ENCODE measurements around the gene BMF. TPM values are rescaled to one million over a fixed set of nuclear protein-coding genes. Genes with fewer than 3 reads are reported as not detected.

Gene BMF
- total and polyA plus RNA-seq, 2 donors (not counting 1 experiment from before 2014, with no cell fraction given), result 2.2 to 8.6 TPM

DNA sequence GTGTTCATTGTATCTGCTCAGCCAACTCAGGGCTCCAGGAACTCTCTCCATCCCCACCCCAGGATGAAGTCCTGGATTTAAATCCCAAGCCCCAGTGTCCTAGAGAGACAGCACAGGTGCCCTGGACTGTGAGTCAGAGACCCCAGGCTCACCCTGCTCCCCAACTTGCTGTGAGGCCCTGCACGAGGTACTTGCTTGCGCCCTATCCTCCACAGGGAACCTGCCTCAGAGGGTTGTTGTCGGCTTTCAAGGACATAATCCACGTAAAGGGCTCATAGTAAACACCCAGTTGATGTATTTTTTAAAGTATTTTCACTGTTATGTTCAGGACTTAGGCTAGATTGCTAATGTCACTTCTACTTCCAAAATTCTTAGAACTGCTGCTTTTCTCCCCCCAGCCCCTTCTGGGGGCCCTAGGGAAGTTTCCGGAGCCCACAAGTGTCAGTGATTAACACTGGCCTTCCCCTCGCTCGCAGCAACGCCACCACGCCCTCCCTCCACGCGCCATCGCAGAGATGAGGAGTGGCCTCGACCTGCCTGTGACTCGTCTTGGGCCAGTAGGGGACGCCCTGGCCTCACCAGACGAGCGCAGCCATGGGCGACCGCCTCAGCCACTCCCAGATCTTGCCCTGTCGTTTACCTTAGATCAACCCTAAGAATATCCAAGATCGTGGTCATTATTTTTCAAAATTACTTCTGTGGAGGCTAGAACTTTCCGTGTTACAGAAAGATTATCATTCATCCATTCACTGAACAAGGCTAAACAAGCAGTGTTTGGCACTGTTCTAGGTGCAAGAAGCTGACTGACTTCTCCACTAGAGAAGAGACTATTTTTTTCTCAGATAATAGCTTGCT is 63.7 kb downstream of the BMF start:
- no peak for TF ChIP-seq EZH2 (IDR thresholded peaks at IDR 0.05; ENCODE audit: low read length, missing control alignments)
- TF ChIP-seq, protein P1, sequence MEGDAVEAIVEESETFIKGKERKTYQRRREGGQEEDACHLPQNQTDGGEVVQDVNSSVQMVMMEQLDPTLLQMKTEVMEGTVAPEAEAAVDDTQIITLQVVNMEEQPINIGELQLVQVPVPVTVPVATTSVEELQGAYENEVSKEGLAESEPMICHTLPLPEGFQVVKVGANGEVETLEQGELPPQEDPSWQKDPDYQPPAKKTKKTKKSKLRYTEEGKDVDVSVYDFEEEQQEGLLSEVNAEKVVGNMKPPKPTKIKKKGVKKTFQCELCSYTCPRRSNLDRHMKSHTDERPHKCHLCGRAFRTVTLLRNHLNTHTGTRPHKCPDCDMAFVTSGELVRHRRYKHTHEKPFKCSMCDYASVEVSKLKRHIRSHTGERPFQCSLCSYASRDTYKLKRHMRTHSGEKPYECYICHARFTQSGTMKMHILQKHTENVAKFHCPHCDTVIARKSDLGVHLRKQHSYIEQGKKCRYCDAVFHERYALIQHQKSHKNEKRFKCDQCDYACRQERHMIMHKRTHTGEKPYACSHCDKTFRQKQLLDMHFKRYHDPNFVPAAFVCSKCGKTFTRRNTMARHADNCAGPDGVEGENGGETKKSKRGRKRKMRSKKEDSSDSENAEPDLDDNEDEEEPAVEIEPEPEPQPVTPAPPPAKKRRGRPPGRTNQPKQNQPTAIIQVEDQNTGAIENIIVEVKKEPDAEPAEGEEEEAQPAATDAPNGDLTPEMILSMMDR (conservative IDR thresholded peaks at IDR 0.05 in 1 of 2, IDR thresholded peaks at IDR 0.05 in 1 of 2; ENCODE audit: low read depth in 1 of 2, low read length in 2 of 2), result peak; percentile 70 to 85
- H3K27ac ChIP-seq (ENCODE audit: insufficient read depth, low read length), result no peak overlapping the region
- H3K9ac ChIP-seq (ENCODE audit: insufficient read depth, low read length), result peak overlapping the region; percentile 9
- H3K4me2 ChIP-seq (ENCODE audit: extremely low read depth, insufficient read depth, low read length), result peak overlapping the region; percentile 78
- no peaks in the 10 kb centered on the region for H3K79me2 ChIP-seq (ENCODE audit: control insufficient read depth, insufficient read depth, low read length)
- peak overlapping the region; percentile 39 for H2AFZ ChIP-seq (ENCODE audit: low read length)
- no peaks in the 10 kb centered on the region for H3K36me3 ChIP-seq (ENCODE audit: control insufficient read depth, insufficient read depth, low read length)
- no peaks in the 10 kb centered on the region for H4K20me1 ChIP-seq (ENCODE audit: control insufficient read depth, extremely low read depth, insufficient read depth, low read length)
- peaks cover 29% of the 10 kb centered on the region for H3K4me1 ChIP-seq (ENCODE audit: control insufficient read depth, extremely low read depth, insufficient read depth, low read length)
- H3K4me3 ChIP-seq (replicated peaks in 1 of 4; ENCODE audit: control extremely low read depth in 1 of 4, insufficient read depth in 1 of 4, low read depth in 3 of 4, low read length in 4 of 4), result peak overlapping the region in 3 of 4 experiments; percentile 13 to 41 (median 17)
- H3K9me3 ChIP-seq (ENCODE audit: control insufficient read depth, insufficient read depth, low read depth, low read length), result no peaks in the 10 kb centered on the region
- DNase-seq (ENCODE audit: low read depth in 2 of 2), result peak; percentile 76 to 80
- H3K27me3 ChIP-seq (ENCODE audit: control insufficient read depth, insufficient read depth, low read length), result no peaks in the 10 kb centered on the region

DNA sequence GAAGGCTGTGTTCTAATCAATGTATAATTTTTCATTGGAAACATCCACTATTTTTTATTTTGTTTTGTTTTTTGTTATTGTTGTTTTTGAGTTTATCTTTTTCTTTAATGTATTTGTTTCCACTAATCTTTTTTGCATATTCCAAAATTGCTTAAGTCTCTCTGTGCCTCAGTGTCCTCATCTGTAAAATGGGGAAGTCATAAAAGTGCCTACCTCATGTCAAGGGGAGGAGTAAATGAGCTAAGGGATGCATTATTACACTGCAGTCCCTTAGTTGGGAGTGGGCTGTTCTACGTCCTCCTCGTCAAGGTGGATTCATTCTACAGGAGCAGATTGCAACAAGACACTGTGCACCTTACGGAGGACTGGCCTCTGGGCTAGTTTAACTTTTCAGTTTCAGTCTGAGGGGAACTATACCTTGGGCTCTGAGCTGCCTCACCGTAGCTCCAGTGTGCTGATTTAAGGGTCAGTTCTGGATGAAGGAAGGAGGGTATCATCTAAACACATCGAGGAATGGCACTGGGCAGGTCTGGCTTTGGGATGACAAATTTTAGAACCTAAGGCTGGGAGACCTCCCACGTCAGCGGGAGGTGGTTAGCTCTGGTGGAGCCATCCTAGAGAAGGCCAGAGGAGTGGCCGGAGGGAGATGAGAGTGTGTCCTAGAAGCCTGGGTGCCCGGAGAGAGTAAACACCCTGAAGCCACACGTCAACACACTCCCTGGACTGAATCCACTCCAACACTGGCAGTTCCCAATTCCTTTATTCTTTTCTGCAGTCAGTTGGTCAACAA is 64.6 kb downstream of the BMF start:
- Histone ChIP-seq H3K4me3 (replicated peaks in 1 of 4; ENCODE audit: control extremely low read depth in 1 of 4, insufficient read depth in 1 of 4, low read depth in 3 of 4, low read length in 4 of 4) (no peak overlapping the region), H3K4me2 (ENCODE audit: extremely low read depth, insufficient read depth, low read length) (no peak overlapping the region), H4K20me1 (ENCODE audit: control insufficient read depth, extremely low read depth, insufficient read depth, low read length) (no peaks in the 10 kb centered on the region), H3K27me3 (ENCODE audit: control insufficient read depth, insufficient read depth, low read length) (no peaks in the 10 kb centered on the region), H3K9me3 (ENCODE audit: control insufficient read depth, insufficient read depth, low read depth, low read length) (no peaks in the 10 kb centered on the region), H3K36me3 (ENCODE audit: control insufficient read depth, insufficient read depth, low read length) (no peaks in the 10 kb centered on the region), H2AFZ (ENCODE audit: low read length) (peak overlapping the region; percentile 39), H3K9ac (ENCODE audit: insufficient read depth, low read length) (no peak overlapping the region), H3K27ac (ENCODE audit: insufficient read depth, low read length) (no peak overlapping the region), H3K79me2 (ENCODE audit: control insufficient read depth, insufficient read depth, low read length) (peaks cover 2% of the 10 kb centered on the region), H3K4me1 (ENCODE audit: control insufficient read depth, extremely low read depth, insufficient read depth, low read length) (peaks cover 30% of the 10 kb centered on the region)
- no peak for TF ChIP-seq EZH2 (IDR thresholded peaks at IDR 0.05; ENCODE audit: low read length, missing control alignments)
- TF ChIP-seq, protein P1 (conservative IDR thresholded peaks at IDR 0.05 in 1 of 2, IDR thresholded peaks at IDR 0.05 in 1 of 2; ENCODE audit: low read depth in 1 of 2, low read length in 2 of 2), result no peak
- no peak for DNase-seq (ENCODE audit: low read depth in 2 of 2)

DNA sequence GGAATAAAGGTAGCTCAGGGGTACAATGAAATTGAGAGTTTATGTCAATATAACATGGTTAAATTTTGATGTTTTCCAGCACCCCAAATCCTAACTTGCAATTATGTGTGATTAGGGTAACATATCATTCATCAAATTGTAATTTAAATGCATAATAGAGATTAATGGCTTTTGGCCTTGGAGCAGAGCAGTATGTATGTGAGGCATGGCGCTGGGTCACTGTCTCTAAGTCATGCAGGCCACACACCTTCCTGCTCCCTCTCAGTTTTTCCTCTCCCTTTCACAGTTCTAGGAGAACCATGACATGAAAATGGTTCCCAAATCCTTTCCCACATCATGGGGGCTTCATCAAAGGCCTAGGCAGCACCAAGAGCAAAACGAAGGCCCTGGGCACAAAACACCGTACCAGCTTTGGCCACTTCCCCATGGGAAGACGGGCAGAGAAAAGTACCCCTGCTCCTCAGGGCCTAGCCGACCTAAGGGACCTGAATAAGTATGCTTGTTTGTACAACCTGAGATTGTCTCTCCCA is 65.8 kb downstream of the BMF start:
- H4K20me1 ChIP-seq (ENCODE audit: control insufficient read depth, extremely low read depth, insufficient read depth, low read length), result no peaks in the 10 kb centered on the region
- no peak overlapping the region for H3K4me3 ChIP-seq (replicated peaks in 1 of 4; ENCODE audit: control extremely low read depth in 1 of 4, insufficient read depth in 1 of 4, low read depth in 3 of 4, low read length in 4 of 4)
- H3K4me2 ChIP-seq (ENCODE audit: extremely low read depth, insufficient read depth, low read length), result no peak overlapping the region

More for the DNA sequence above, 65.8 kb downstream of the BMF start:
- Histone ChIP-seq H3K9me3 (ENCODE audit: control insufficient read depth, insufficient read depth, low read depth, low read length) (no peaks in the 10 kb centered on the region), H3K79me2 (ENCODE audit: control insufficient read depth, insufficient read depth, low read length) (peaks cover 13% of the 10 kb centered on the region), H3K36me3 (ENCODE audit: control insufficient read depth, insufficient read depth, low read length) (no peaks in the 10 kb centered on the region), H3K27ac (ENCODE audit: insufficient read depth, low read length) (no peak overlapping the region), H3K4me1 (ENCODE audit: control insufficient read depth, extremely low read depth, insufficient read depth, low read length) (peaks cover 25% of the 10 kb centered on the region), H3K9ac (ENCODE audit: insufficient read depth, low read length) (no peak overlapping the region), H3K27me3 (ENCODE audit: control insufficient read depth, insufficient read depth, low read length) (no peaks in the 10 kb centered on the region), H2AFZ (ENCODE audit: low read length) (no peak overlapping the region)
- TF ChIP-seq, protein P1 (conservative IDR thresholded peaks at IDR 0.05 in 1 of 2, IDR thresholded peaks at IDR 0.05 in 1 of 2; ENCODE audit: low read depth in 1 of 2, low read length in 2 of 2), result no peak
- TF ChIP-seq EZH2 (IDR thresholded peaks at IDR 0.05; ENCODE audit: low read length, missing control alignments), result no peak
- no peak for DNase-seq (ENCODE audit: low read depth in 2 of 2)

Data from fibroblast of lung (primary cell).